Mammary epithelial cell (primary cell): ENCODE measurements around the gene DOCK2.

Experiments used
- CTCF ChIP-seq, 2 donors: IDR thresholded peaks in 1 of 2; conservative IDR thresholded peaks in 1 of 2; 2 replicates each; pipeline ENCODE4 v1.5.1; 2011 to 2012; ENCODE audit warnings: inconsistent platforms in 2 of 2, low read length in 2 of 2, mild to moderate bottlenecking in 2 of 2, control low read depth in 1 of 2, low read depth in 1 of 2; ENCODE audit not compliant: insufficient read depth in 1 of 2; ENCODE audit errors: extremely low read depth in 1 of 2
- EZH2 ChIP-seq: IDR thresholded peaks from 2 replicates; pipeline ENCODE4 v1.6.1; 2012; ENCODE audit warnings: low read length, inconsistent platforms, borderline replicate concordance

- TF ChIP-seq CTCF (conservative IDR thresholded peaks at IDR 0.05 in 1 of 2, IDR thresholded peaks at IDR 0.05 in 1 of 2; ENCODE audit: extremely low read depth in 1 of 2, insufficient read depth in 1 of 2, low read depth in 1 of 2, low read length in 2 of 2) (no peak), EZH2 (no peak)
These were observed 308.8 kb downstream of the DOCK2 start for GRCh38 chr5:169945831-169946261.
